ENCODE measurements around the gene SHANK1.

- TF ChIP-seq CTCF (IDR thresholded peaks at IDR 0.05; ENCODE audit: low read depth, low read length, poor library complexity, severe bottlenecking) (no peak), EZH2phosphoT487 (IDR thresholded peaks at IDR 0.05; ENCODE audit: borderline replicate concordance, low read length) (no peak)
Observed at GRCh38 chr19:50638600-50638999, 81.0 kb downstream of the SHANK1 start.

All from DOHH2 (cell line).